IPS DF 4.7 (cell line): ENCODE results near the gene PLXND1.
"Not testable (repeated sequence)": the region's sequence is repeated elsewhere in the genome, so short reads cannot be mapped to it uniquely, and the experiment has no call there.

Source experiments
- DNase-seq: peaks from one replicate; pipeline ENCODE4 v3.0.0-alpha.2; 2013; ENCODE audit warnings: low spot score; ENCODE audit errors: extremely low read depth

The PLXND1 gene

DNA sequence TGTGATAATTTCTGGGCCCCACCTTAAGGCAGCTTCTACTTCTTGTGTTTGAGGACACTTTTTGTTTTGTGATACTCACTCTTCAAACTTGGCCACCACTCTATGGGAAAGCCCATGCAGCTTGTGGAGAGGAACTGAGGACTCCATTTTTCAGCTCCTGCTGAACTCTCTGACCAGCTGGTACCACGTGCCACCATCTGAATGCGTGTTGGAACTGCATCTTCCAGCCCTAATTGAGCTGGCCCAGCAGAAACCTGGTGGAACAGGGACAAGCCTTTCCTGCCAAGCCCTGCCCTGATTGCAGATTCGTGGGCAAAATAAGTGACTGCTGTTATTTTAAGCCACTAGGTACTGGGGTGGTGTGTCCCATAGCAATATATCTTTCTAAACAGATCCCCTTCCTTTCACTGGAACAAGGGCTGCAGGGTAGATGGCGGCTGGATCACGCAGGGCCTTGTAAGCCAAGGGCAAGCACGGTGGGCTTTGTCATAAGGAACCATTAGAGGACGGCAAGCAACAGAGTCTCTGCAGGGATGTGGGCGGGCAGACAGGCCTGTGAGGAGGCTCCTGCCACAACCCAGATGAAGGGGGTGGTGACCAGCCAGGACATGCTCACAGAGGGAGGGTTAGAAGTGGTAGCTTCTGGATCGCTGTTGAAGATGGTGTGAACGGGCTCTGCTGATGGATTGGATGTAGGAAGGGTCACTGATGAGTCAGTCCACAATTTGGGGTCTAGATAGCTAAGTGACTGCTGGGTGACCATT lies 54.0 kb downstream of the PLXND1 start:
- DNase-seq: no peak

DNA sequence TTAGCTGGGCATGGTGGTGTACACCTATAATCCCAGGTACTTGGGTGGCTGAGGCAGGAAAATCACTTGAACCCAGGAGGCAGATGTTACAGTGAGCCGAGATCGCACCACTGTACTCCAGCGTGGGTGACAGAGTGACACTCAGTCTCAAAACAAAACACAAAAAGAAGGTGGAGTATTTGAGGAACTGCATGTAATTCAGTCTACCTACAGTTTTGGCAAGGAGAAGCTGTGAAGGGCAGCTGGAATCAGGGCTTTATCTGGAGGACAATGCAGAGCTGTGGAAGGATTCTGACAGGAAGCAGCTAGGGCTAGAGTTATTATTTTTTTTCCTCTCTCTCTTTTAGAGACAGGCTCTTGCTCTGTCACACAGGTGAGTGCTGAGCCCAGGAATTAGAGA lies 56.7 kb downstream of the PLXND1 start:
- DNase-seq: no peak

DNA sequence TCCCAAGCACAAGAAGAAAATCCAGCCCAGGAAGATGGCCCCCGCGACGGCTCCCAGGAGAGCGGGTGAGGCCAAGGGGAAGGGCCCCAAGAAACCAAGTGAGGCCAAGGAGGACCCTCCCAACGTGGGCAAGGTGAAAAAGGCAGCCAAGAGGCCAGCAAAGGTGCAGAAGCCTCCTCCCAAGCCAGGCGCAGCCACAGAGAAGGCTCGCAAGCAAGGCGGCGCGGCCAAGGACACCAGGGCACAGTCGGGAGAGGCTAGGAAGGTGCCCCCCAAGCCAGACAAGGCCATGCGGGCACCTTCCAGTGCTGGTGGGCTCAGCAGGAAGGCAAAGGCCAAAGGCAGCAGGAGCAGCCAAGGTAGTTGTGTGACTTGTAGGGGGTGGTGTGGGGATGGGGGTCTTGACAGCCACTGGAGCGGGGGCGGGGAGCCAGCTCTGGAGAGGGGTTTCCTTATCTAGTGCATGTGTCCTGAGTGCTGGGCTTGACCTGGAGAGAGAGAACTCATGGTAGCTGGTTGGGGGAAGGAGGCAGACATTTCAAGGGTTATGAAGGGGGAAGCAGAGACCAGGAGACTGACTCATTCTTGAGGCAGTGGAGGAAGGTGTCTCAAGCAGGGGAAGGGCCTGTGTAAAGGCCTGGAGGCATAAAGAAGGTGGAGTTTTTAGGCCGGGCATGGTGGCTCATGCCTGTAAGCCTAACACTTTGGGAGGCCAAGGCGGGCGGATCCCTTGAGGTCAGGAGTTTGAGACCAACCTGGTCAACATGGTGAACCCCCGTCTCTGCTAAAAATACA lies 57.3 kb downstream of the PLXND1 start:
- no peak for DNase-seq

DNA sequence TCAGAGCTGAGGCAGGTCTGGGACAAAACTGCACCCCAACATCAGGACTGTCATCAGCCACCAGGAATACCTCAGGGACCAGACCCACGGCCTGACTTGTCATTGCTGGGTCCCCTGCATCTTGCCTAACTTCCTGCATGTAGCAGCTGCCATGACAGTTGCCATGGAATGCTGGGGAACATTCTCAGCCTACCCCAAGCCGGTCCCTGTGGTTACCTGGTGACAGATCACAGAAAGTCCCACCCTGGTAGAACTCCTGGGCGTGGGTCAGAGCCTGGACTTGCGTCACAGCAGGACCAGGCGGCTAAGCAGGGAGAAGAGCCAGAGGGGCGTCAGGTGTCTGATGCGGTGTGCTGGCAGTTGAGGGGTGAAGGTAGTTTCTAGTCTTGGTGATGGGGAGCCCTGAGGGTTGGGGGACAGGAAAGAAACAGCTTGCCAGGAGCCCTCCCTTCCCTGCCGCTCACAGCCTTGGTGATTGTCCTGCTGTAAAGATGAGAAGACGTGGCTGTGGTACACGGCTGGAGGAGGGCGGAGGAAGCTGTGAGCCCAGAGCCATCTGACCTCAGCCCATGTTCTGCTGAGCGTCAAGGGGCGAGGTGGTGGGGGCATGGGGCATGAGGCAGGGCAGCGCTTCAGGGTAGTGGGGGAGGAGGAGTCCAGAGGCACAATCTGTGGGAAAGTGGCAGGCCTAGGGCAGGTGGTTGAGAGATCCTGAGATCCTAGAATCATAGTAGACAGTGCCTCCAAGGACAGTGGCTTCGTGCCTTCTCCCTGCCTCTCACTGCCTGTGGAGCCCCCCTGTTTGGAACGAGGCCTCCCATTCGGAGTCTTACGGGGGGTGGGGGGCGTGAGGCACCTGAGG lies 58.1 kb downstream of the PLXND1 start:
- no peak for DNase-seq

DNA sequence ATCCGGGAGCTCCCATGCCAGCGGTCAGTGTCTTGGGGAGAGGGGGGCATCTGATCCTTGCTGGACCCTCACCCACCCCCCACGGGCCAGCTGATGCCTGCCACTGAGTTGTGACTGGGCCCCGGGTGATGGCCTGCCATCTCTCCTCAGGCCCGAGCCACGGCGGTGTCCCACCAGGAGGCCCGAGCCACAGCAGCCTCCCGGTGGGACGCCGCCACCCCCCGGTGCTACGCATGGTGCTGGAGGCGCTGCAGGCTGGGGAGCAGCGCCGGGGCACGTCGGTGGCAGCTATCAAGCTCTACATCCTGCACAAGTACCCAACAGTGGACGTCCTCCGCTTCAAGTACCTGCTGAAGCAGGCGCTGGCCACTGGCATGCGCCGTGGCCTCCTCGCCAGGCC lies 59.2 kb downstream of the PLXND1 start:
- no peak for DNase-seq

DNA sequence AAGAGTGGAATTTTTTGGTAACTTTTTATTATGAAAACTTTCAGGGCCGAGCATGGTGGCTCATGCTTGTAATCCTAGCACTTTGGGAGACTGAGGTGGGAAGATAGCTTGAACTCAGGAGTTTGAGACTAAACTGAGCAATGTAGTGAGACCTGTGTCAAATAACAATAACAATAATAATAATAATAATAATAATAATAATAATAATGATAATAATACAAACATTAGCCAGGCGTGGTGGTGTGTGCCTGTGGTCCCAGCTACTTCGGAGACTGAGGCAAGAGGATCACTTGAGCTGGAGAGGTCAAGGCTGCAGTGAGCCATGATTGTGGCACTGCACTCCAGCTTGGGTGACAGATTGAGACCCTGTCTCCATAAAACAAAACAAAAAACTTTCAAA lies 60.5 kb downstream of the PLXND1 start:
- not testable (repeated sequence) for DNase-seq

DNA sequence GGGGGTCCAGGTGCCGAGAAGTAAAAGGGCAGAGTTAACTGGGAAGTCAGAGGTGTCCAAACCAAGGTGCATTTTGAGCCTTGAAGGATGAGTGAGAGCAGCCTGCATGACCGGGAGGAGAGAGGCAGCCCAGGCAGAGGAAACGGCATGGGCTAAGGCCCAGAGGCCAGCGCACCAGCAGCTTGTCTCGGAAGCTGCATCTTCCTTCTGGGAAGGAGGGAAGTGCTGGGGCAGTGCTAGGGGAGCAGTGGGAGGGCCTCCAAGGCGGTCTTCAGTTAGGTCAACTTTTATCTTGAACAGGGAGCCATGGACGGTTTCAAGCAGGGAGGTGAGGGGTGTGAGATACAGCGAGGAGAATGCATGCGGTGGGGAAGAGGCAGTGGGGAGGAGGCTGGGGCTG lies 62.5 kb downstream of the PLXND1 start:
- DNase-seq: no peak

DNA sequence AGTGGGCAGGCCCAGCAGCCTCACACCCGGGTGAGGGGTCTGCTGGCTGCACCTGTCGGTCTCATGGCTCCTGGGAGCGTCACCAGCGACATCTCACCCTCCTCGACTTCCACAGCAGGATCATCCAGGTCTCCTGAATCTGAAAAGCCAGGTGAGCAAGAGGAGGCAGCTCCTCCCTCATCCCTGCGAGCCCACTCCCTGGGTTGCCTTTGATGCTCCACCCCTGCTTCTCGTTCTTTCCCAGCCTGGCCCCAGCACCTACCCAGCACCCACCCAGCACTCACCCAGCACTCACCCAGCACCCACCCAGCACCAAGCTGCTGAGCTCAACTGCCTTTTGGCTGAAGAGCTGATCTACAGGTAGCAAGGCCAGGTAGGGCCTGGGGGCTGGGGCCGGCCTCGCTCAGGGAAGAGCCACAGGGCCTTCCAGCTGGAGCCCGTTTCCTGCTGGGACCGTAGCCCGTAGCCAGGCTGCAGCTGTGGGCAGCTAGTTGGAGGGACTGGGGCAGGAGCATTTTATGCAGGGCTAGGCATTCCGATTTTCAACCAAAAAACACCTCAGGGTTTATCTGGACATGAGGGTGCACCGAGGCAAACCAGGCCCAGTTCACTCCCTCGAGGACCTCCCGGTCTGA lies 63.2 kb downstream of the PLXND1 start, which contains the start of gene H1-8:
Gene H1-8 (plus strand): TSS at position 20 of the 635 bp plus-strand sequence. CDS start 44 bp downstream, at position 64.
- no peak for DNase-seq

DNA sequence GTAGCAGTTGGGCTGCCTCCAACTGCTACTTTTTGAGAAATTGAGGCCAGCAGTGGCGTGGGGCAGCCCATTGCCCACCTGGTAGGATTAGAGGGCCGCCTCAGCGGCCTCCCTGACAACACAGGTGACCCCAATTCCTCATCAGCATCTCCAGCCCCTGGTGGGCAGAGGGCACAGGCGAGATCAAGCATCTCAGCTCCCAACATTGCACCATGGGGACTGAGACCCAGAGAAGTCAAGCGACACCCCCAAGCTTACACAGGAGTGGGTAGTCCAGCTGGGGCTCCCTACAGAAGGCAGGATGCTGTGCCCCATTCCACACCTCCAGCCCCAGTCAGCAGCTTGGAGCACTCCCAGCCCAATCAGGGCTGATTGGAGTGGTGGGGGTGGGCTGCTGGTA lies 63.7 kb downstream of the PLXND1 start:
- DNase-seq: no peak

DNA sequence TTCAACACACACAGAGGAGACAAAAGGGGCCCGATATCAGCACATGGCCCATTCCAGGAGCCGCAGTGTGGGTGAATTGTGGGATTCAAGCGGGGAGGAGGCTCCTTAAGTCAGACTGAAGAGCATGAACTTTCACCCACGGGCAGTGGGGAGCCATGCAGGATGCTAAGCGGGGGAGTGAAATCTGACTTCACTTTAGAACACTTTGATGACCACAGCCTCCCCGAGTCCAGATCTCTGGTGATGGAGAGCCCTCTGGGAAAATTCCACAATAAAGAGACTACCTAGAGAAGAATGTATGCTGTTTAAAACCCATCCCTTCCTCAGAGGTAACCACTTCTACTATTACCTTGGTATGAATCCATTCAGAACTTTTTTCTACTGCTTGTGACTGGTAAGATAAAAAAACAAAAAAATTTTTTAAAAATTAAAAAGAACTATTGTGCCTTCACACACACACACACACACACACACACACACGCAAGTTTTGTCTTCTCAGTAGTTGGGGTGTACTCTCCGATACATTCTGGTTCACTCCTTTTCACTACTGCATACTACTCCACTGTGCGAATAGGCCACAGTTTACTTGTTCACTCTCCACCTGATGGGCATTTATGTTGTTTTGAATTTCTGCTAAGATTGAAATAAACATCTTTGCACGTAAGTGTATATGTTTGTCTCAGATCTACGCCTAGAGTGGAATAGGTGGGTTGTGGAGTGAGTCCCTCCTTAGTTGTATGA lies 65.5 kb downstream of the PLXND1 start:
- DNase-seq: no peak

DNA sequence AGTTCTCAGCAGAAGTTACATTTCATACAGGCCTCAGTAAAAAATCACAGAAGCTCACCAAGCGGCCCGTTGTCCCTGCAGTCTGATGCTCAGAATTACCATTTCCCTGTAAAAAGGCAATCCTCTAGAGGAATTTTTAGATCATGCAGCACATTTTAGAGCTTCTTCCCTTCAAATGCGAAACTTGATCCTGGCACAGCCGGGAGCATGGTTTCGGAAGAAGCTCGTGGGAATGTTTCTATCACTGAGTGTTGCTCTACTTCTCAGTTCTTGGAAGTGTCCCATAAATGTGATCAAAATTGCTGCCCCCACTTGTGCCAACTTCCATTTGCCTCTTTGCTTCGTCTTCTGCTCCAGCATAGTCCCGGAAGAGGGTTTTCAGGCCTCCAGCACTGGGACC lies 67.3 kb downstream of the PLXND1 start:
- no peak for DNase-seq

DNA sequence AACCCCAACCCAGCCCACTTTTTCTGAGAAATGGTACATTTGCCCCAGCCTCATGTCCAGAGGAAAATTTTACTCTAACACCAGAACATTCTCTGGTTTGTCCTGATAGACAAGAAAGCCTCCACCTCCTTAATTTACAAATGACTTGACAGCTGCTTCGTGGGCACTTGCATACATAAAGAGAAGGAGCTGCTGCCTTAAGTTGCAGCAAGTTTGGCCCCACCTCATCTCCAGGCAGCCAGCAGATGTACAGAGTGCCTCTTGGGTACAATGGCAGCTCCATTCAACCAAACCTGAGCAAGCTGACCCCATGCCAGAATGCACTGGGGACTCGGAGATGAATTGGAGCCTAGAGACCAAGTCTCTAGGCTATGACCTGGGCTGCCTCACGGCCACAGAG lies 69.7 kb downstream of the PLXND1 start:
- no peak for DNase-seq

DNA sequence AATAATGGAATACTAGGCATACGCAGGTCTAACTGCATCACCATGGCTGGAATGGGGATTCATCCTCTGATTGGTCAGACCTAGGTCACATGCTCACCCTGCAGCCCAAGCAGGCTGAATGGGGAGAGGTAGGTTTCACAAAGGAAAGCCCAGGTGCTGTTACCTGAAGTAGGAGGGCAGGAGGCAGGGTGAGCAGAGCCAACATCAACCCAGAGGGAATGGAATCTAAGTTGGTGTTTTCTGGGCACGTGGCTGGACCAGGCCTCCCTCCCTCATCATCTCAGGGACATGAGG lies 70.2 kb downstream of the PLXND1 start:
- DNase-seq: no peak

DNA sequence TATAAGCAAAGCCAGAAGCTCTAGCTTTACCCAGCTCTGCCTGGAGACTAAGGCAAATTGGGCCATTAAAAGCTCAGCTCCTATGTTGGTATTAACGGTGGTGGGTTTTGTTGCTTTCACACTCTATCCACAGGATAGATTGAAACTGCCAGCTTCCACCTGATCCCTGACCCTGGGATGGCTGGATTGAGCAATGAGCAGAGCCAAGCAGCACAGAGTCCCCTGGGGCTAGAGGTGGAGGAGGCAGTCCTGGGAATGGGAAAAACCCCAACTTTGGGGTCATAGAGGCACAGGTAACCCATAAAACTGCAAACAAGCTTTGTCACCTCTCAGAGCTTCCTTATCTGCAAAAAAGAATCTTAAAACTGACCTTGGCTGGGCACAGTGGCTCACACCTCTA lies 71.4 kb downstream of the PLXND1 start:
- DNase-seq: no peak

DNA sequence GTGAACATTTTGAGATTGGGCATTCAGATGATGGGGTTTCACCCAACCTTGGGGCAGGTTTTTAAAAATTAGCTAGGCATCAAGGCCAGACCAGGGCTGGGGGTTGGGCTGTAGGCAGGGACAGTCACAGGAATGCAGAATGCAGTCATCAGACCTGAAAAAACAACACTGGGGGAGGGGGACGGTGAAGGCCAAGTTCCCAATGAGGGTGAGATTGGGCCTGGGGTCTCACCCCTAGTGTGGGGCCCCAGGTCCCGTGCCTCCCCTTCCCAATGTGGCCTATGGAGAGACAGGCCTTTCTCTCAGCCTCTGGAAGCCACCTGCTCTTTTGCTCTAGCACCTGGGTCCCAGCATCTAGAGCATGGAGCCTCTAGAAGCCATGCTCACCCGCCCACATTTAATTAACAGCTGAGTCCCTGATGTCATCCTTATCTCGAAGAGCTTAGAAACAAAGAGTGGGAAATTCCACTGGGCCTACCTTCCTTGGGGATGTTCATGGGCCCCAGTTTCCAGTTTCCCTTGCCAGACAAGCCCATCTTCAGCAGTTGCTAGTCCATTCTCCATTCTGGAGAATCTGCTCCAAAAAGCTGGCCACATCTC lies 71.9 kb downstream of the PLXND1 start:
- no peak for DNase-seq

DNA sequence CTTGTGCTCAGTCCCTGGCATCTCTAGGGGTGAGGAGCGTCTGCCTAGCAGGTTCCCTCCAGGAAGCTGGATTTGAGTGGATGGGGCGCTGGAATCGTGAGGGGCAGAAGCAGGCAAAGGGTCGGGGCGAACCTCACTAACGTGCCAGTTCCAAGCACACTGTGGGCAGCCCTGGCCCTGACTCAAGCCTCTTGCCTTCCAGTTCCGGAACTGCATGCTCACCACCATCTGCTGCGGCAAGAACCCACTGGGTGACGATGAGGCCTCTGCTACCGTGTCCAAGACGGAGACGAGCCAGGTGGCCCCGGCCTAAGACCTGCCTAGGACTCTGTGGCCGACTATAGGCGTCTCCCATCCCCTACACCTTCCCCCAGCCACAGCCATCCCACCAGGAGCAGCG lies 73.1 kb downstream of the PLXND1 start:
- no peak for DNase-seq

DNA sequence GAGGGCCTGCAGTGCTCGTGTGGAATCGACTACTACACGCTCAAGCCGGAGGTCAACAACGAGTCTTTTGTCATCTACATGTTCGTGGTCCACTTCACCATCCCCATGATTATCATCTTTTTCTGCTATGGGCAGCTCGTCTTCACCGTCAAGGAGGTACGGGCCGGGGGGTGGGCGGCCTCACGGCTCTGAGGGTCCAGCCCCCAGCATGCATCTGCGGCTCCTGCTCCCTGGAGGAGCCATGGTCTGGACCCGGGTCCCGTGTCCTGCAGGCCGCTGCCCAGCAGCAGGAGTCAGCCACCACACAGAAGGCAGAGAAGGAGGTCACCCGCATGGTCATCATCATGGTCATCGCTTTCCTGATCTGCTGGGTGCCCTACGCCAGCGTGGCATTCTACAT lies 74.2 kb downstream of the PLXND1 start:
- DNase-seq: no peak

DNA sequence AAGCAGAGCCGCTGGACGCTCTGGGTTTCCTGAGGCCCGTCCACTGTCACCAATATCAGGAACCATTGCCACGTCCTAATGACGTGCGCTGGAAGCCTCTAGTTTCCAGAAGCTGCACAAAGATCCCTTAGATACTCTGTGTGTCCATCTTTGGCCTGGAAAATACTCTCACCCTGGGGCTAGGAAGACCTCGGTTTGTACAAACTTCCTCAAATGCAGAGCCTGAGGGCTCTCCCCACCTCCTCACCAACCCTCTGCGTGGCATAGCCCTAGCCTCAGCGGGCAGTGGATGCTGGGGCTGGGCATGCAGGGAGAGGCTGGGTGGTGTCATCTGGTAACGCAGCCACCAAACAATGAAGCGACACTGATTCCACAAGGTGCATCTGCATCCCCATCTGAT lies 74.8 kb downstream of the PLXND1 start:
- DNase-seq: no peak

DNA sequence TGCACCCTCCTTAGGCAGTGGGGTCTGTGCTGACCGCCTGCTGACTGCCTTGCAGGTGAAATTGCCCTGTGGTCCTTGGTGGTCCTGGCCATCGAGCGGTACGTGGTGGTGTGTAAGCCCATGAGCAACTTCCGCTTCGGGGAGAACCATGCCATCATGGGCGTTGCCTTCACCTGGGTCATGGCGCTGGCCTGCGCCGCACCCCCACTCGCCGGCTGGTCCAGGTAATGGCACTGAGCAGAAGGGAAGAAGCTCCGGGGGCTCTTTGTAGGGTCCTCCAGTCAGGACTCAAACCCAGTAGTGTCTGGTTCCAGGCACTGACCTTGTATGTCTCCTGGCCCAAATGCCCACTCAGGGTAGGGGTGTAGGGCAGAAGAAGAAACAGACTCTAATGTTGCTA lies 75.7 kb downstream of the PLXND1 start:
- DNase-seq: no peak

DNA sequence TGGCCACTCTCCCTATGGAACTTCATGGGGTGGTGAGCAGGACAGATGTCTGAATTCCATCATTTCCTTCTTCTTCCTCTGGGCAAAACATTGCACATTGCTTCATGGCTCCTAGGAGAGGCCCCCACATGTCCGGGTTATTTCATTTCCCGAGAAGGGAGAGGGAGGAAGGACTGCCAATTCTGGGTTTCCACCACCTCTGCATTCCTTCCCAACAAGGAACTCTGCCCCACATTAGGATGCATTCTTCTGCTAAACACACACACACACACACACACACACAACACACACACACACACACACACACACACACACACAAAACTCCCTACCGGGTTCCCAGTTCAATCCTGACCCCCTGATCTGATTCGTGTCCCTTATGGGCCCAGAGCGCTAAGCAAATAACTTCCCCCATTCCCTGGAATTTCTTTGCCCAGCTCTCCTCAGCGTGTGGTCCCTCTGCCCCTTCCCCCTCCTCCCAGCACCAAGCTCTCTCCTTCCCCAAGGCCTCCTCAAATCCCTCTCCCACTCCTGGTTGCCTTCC lies 76.2 kb downstream of the PLXND1 start:
- no peak for DNase-seq
